SK-N-SH (cell line): Measurements from ENCODE around the gene KANTR. TPM values are rescaled to one million over a fixed set of nuclear protein-coding genes. Genes with fewer than 3 reads are reported as not detected.
A peak's percentile ranks its signal among the peaks of the same experiment; 100 is the strongest.

Source experiments
- CTCF ChIA-PET: fragments of 300-600, 350-600 bp; formaldehyde crosslinking; extraction: SDS; loops from one replicate; lab custom pipeline; 2021; lab: Yijun Ruan, JAX
- POLR2A ChIA-PET: fragments of 350-600 bp; sonication (Branson Sonifier 250); formaldehyde crosslinking; extraction: SDS; loops from one replicate; lab custom pipeline; 2020; ENCODE audit warnings: antibody characterized with exemption, inconsistent platforms; lab: Yijun Ruan, JAX
- DNase-seq: peaks from one replicate; pipeline ENCODE4 v3.0.0; 2012
- H2AFZ ChIP-seq: fragments of 200-600 bp; sonication (generic); 2 replicates; pipeline ENCODE4 v1.8.1; 2016; ENCODE audit warnings: antibody characterized with exemption, mild to moderate bottlenecking, low read depth
- H3F3A ChIP-seq: fragments of 200-600 bp; sonication (generic); replicated peaks from 2 replicates; pipeline ENCODE3; 2016; ENCODE audit warnings: antibody characterized with exemption, mild to moderate bottlenecking; ENCODE audit not compliant: insufficient read depth
- H3K27ac ChIP-seq, 2 experiments: fragments of 200-500 bp in 1 of 2; fragments of 200-600 bp in 1 of 2; sonication (Bioruptor generic) in 1 of 2; sonication (generic), shearing (Covaris generic) in 1 of 2; 2 replicates each; pipeline versions ENCODE4 v1.5.1 to v1.6.1; 2014 to 2016; ENCODE audit warnings: low read depth in 2 of 2, inconsistent platforms in 1 of 2, low read length in 1 of 2, mild to moderate bottlenecking in 1 of 2, mixed read lengths in 1 of 2
- H3K27me3 ChIP-seq: fragments of 200-600 bp; sonication (generic), shearing (Covaris generic); 2 replicates; pipeline ENCODE4 v1.6.1; 2016; ENCODE audit warnings: mixed run types; ENCODE audit not compliant: insufficient read depth
- H3K36me3 ChIP-seq, 2 experiments: fragments of 200-500 bp in 1 of 2; fragments of 200-600 bp in 1 of 2; sonication (Bioruptor generic) in 1 of 2; sonication (generic) in 1 of 2; replicated peaks in 1 of 2; 2 replicates each; pipeline versions ENCODE3 to v1.5.1; 2014 to 2016; ENCODE audit warnings: low read length in 1 of 2, mild to moderate bottlenecking in 1 of 2; ENCODE audit not compliant: insufficient read depth in 2 of 2, control insufficient read depth in 1 of 2
- H3K4me1 ChIP-seq, 2 experiments: fragments of 200-500 bp in 1 of 2; fragments of 200-600 bp in 1 of 2; sonication (Bioruptor generic) in 1 of 2; sonication (generic), shearing (Covaris generic) in 1 of 2; 2 replicates each; pipeline versions ENCODE4 v1.5.1 to v1.6.1; 2014 to 2016; ENCODE audit warnings: low read depth in 1 of 2, low read length in 1 of 2, mixed run types in 1 of 2; ENCODE audit not compliant: insufficient read depth in 2 of 2, control insufficient read depth in 1 of 2
- H3K4me2 ChIP-seq: fragments of 200-600 bp; sonication (generic), shearing (Covaris generic); 2 replicates; pipeline ENCODE4 v1.6.1; 2017; ENCODE audit warnings: mixed run types
- H3K4me3 ChIP-seq, 2 experiments: fragments of 200-500 bp in 1 of 2; fragments of 200-600 bp in 1 of 2; sonication (Bioruptor generic) in 1 of 2; sonication (generic), shearing (Covaris generic) in 1 of 2; 2 replicates each; pipeline versions ENCODE4 v1.5.1 to v1.8.1; 2014 to 2016; ENCODE audit warnings: low read depth in 2 of 2, inconsistent platforms in 1 of 2, low read length in 1 of 2, mild to moderate bottlenecking in 1 of 2, mixed read lengths in 1 of 2, moderate library complexity in 1 of 2
- H3K79me2 ChIP-seq: fragments of 200-600 bp; sonication (generic); 2 replicates; pipeline ENCODE4 v1.8.1; 2017; ENCODE audit warnings: mild to moderate bottlenecking; ENCODE audit not compliant: insufficient read depth
- H3K9ac ChIP-seq: fragments of 200-600 bp; sonication (generic); 2 replicates; pipeline ENCODE4 v1.6.1; 2017; ENCODE audit warnings: mixed run types
- H3K9me2 ChIP-seq: fragments of 200-600 bp; sonication (generic); 2 replicates; pipeline ENCODE4 v1.6.1; 2017; ENCODE audit warnings: mixed run types
- H3K9me3 ChIP-seq: fragments of 200-600 bp; sonication (generic); 2 replicates; pipeline ENCODE4 v1.6.1; 2017; ENCODE audit warnings: mixed run types, mild to moderate bottlenecking, moderate library complexity
- H4K20me1 ChIP-seq: fragments of 200-600 bp; sonication (generic); 2 replicates; pipeline ENCODE4 v1.6.1; 2017; ENCODE audit warnings: mild to moderate bottlenecking, mixed run types; ENCODE audit not compliant: insufficient read depth
- ELF1 ChIP-seq: IDR thresholded peaks from 2 replicates; pipeline ENCODE4 v1.4.0; 2012
- EZH2phosphoT487 ChIP-seq: fragments of 200-600 bp; sonication (generic); IDR thresholded peaks from 2 replicates; pipeline ENCODE4 v1.6.1; 2017; ENCODE audit warnings: low read depth, mixed run types, mild to moderate bottlenecking, antibody characterized with exemption, moderate library complexity, borderline replicate concordance
- GATA2 ChIP-seq: sonication (generic); formaldehyde crosslinking; IDR thresholded peaks from 2 replicates; pipeline ENCODE4 v1.5.0; 2020; ENCODE audit warnings: mild to moderate bottlenecking, missing genetic modification reagents
- JUND ChIP-seq: IDR thresholded peaks from 2 replicates; pipeline ENCODE4 v1.4.0; 2012
- MEF2A ChIP-seq: IDR thresholded peaks from 2 replicates; pipeline ENCODE4 v1.4.0; 2012; ENCODE audit warnings: low read depth, borderline replicate concordance
- NFIC ChIP-seq: IDR thresholded peaks from 2 replicates; pipeline ENCODE4 v1.4.0; 2012; ENCODE audit warnings: borderline replicate concordance
- RXRA ChIP-seq: IDR thresholded peaks from 2 replicates; pipeline ENCODE4 v1.4.0; 2012; ENCODE audit warnings: low read depth, mild to moderate bottlenecking, borderline replicate concordance
- SIN3A ChIP-seq: IDR thresholded peaks from 2 replicates; pipeline ENCODE4 v1.6.1; 2012; ENCODE audit warnings: low read depth, mild to moderate bottlenecking, low read length, moderate library complexity, borderline replicate concordance
- SMC3 ChIP-seq: IDR thresholded peaks from 2 replicates; pipeline ENCODE4 v1.6.1; 2012; ENCODE audit warnings: low read depth, low read length, improper control_type of control experiment
- TCF12 ChIP-seq: IDR thresholded peaks from 2 replicates; pipeline ENCODE4 v1.4.0; 2012
- WGBS: methylation state at CpG from one replicate; pipeline ENCODE4 v1.1.6; 2017; ENCODE audit warnings: low lambda C conversion rate; 5-methylcytosine and 5-hydroxymethylcytosine counted together
- polyA plus RNA-seq, 3 experiments: library from polyadenylated mRNA; depleted of rRNA; stranded (reverse); fragments of >200 nt; gene quantifications; 2 replicates each; pipeline ENCODE4 v1.2.3, GENCODE V29; 2012
- TF ChIP-seq, protein P1 (sequence below): fragments of 200-600 bp; sonication (generic); IDR thresholded peaks from 2 replicates; pipeline ENCODE4 v1.6.1; 2017; ENCODE audit warnings: antibody characterized with exemption, mild to moderate bottlenecking, moderate library complexity
- TF ChIP-seq, protein P2 (sequence below): IDR thresholded peaks from 2 replicates; pipeline ENCODE4; 2012

KANTR gene
- polyA plus RNA-seq, 1 of the 3 experiments (the other 2 are of a cell fraction) = 2.1 TPM

DNA sequence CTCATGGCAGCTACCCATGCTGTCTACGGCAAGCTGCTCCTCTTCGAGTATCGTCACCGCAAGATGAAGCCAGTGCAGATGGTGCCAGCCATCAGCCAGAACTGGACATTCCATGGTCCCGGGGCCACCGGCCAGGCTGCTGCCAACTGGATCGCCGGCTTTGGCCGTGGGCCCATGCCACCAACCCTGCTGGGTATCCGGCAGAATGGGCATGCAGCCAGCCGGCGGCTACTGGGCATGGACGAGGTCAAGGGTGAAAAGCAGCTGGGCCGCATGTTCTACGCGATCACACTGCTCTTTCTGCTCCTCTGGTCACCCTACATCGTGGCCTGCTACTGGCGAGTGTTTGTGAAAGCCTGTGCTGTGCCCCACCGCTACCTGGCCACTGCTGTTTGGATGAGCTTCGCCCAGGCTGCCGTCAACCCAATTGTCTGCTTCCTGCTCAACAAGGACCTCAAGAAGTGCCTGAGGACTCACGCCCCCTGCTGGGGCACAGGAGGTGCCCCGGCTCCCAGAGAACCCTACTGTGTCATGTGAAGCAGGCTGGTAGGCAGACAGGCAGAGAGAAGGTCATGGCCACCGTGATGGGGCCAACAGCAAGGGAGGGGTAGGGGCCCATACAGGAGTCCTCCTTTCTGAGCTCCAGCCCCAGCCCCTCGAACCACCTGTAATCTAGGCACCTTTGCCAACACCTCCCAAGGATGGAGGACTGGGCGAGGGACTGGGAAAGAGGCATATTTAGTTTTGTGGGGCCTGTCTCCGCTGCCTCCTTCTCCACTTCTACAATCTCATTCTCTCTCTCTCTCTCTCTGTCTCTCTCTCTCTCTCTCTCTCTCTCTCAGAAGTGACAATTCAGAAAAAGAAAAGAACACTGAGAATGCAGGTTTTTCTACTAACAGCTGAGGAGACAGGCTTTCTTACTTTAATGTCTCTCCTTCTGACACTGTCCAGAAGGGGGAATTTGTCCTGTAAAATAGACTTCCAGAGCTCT, 16.4 kb upstream of the KANTR start:
- H4K20me1 ChIP-seq = no peaks in the 10 kb centered on the region
- ChIA-PET CTCF (interaction anchor here (1.1 kb wide), 2 partner anchors 11 to 13 kb away, joined by 3 to 4 read pairs; no protein-coding TSS in a partner anchor), POLR2A (no interaction called here)
- TF ChIP-seq, protein P1, sequence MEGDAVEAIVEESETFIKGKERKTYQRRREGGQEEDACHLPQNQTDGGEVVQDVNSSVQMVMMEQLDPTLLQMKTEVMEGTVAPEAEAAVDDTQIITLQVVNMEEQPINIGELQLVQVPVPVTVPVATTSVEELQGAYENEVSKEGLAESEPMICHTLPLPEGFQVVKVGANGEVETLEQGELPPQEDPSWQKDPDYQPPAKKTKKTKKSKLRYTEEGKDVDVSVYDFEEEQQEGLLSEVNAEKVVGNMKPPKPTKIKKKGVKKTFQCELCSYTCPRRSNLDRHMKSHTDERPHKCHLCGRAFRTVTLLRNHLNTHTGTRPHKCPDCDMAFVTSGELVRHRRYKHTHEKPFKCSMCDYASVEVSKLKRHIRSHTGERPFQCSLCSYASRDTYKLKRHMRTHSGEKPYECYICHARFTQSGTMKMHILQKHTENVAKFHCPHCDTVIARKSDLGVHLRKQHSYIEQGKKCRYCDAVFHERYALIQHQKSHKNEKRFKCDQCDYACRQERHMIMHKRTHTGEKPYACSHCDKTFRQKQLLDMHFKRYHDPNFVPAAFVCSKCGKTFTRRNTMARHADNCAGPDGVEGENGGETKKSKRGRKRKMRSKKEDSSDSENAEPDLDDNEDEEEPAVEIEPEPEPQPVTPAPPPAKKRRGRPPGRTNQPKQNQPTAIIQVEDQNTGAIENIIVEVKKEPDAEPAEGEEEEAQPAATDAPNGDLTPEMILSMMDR = 0 out of 2 replicates have a peak, but pooled peaks have one; percentile 11
- no peak for TF ChIP-seq EZH2phosphoT487
- H3K4me1 ChIP-seq = peaks cover 4 to 7% of the 10 kb centered on the region in 2 experiments; a peak in 2 of 4 replicates
- no peaks in the 10 kb centered on the region for H3K9me2 ChIP-seq
- H3K4me3 ChIP-seq = no peak overlapping the region
- no peak overlapping the region for H3K4me2 ChIP-seq
- H3K9ac ChIP-seq = no peak overlapping the region
- H3K36me3 ChIP-seq = peaks cover 0 to 2% of the 10 kb centered on the region in 2 experiments
- WGBS = 57% methylated on average over 18 of the region's 27 CpGs
- peaks cover 8% of the 10 kb centered on the region for H3F3A ChIP-seq
- H3K9me3 ChIP-seq = no peaks in the 10 kb centered on the region
- H3K27ac ChIP-seq = no peak overlapping the region
- peaks cover under 1% of the 10 kb centered on the region; the same call in 1 of the 2 replicates for H3K79me2 ChIP-seq
- DNase-seq = no peak
- no peak overlapping the region for H2AFZ ChIP-seq
- no peaks in the 10 kb centered on the region; the same call in 1 of the 2 replicates for H3K27me3 ChIP-seq

DNA sequence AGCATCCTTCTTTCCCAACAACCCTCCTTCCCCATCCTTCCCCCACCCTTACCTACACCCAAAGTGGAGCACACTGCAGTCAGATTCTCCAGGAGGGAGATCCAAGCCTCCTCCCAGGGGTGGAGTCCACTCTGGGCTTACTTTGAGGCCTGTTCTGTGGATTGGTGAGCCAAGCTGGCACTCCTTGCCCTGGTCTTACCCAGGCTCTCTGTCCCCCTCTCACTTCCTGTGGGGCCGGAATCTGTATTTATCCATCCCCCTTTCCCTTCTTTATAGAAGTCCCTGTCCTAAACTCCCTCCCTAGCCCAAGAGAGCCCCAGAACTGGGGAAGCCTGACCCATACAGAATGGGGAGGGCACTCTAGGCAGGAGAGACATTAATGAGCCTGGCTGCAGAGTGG, 15.0 kb upstream of the KANTR start:
- H4K20me1 ChIP-seq = peaks cover 9% of the 10 kb centered on the region
- H2AFZ ChIP-seq = no peak overlapping the region
- peaks cover 4 to 7% of the 10 kb centered on the region in 2 experiments; a peak in 2 of 4 replicates for H3K4me1 ChIP-seq
- H3K4me2 ChIP-seq = no peak overlapping the region
- no peak for DNase-seq
- H3K79me2 ChIP-seq = peaks cover 8% of the 10 kb centered on the region; the same call in 1 of the 2 replicates
- no peak overlapping the region; a peak in 1 of 4 replicates for H3K27ac ChIP-seq
- WGBS = 46% methylated on average over 1 of the region's 1 CpG
- H3K9ac ChIP-seq = no peak overlapping the region
- peaks cover 2 to 4% of the 10 kb centered on the region in 2 experiments for H3K36me3 ChIP-seq
- H3K9me2 ChIP-seq = no peaks in the 10 kb centered on the region
- peaks cover 8% of the 10 kb centered on the region for H3F3A ChIP-seq
- H3K27me3 ChIP-seq = no peaks in the 10 kb centered on the region; the same call in 1 of the 2 replicates
- H3K9me3 ChIP-seq = no peaks in the 10 kb centered on the region
- POLR2A ChIA-PET = no interaction called here
- CTCF ChIA-PET = no interaction called here
- TF ChIP-seq NFIC (no peak), GATA2 (CRISPR knock-in tag) (no peak), RXRA (no peak), ELF1 (no peak), SMC3 (no peak), MEF2A (no peak), TCF12 (no peak), JUND (no peak), SIN3A (no peak)
- TF ChIP-seq, protein P2, sequence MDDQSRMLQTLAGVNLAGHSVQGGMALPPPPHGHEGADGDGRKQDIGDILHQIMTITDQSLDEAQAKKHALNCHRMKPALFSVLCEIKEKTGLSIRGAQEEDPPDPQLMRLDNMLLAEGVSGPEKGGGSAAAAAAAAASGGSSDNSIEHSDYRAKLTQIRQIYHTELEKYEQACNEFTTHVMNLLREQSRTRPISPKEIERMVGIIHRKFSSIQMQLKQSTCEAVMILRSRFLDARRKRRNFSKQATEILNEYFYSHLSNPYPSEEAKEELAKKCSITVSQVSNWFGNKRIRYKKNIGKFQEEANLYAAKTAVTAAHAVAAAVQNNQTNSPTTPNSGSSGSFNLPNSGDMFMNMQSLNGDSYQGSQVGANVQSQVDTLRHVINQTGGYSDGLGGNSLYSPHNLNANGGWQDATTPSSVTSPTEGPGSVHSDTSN = no peak
- TF ChIP-seq, all 33 proteins: peak for 0
- H3K4me3 ChIP-seq = no peak overlapping the region
